Naive thymus-derived CD4-positive, alpha-beta T cell (primary cell): ENCODE measurements around the gene EYS. TPM values are rescaled to one million over a fixed set of nuclear protein-coding genes. Genes with fewer than 3 reads are reported as not detected.

Source experiments
- ATAC-seq: fragments of 150-1000 bp; cut with Tn5 transposase; 2 replicates; pipeline ENCODE4 v1.10.0; 2021; ENCODE audit warnings: mild to moderate bottlenecking, moderate library complexity
- CTCF ChIA-PET: fragments of 350-600 bp; sonication (Branson Sonifier 250); formaldehyde crosslinking; loops from one replicate; lab custom pipeline; 2021; ENCODE audit warnings: antibody characterized with exemption; lab: Charles Lee
- POLR2A ChIA-PET: fragments of 350-600 bp; sonication (Branson Sonifier 250); formaldehyde crosslinking; loops from one replicate; lab custom pipeline; 2021; ENCODE audit warnings: antibody characterized with exemption, inconsistent platforms; lab: Charles Lee
- DNase-seq, 9 donors: peaks; one replicate each; pipeline versions ENCODE4 v3.0.0 to v3.0.0-alpha.2; 2020 to 2022; ENCODE audit warnings: mixed read lengths in 1 of 9
- H3K27ac ChIP-seq: one replicate; pipeline ENCODE4 v1.7.0; 2013; ENCODE audit warnings: mild to moderate bottlenecking, low read depth, low read length, moderate library complexity
- H3K27me3 ChIP-seq, 2 donors: one replicate each; pipeline ENCODE4 v1.7.0; 2013; ENCODE audit warnings: low read length in 2 of 2, mild to moderate bottlenecking in 2 of 2, moderate library complexity in 2 of 2; ENCODE audit not compliant: control insufficient read depth in 2 of 2, insufficient read depth in 2 of 2
- H3K36me3 ChIP-seq, 3 experiments: 1 replicate in 2 of 3; 2 replicates in 1 of 3; pipeline ENCODE4 v1.7.0; 2013; ENCODE audit warnings: low read length in 3 of 3, mild to moderate bottlenecking in 3 of 3, moderate library complexity in 1 of 3; ENCODE audit not compliant: insufficient read depth in 3 of 3, control insufficient read depth in 2 of 3
- H3K4me1 ChIP-seq, 2 donors: one replicate each; pipeline ENCODE4 v1.7.0; 2013; ENCODE audit warnings: low read length in 2 of 2, mild to moderate bottlenecking in 2 of 2, moderate library complexity in 1 of 2; ENCODE audit not compliant: control insufficient read depth in 2 of 2, insufficient read depth in 2 of 2
- H3K4me3 ChIP-seq: 2 replicates; pipeline ENCODE4 v1.7.0; 2013; ENCODE audit warnings: mild to moderate bottlenecking, low read length
- H3K9me3 ChIP-seq, 3 experiments: 1 replicate in 2 of 3; 2 replicates in 1 of 3; pipeline ENCODE4 v1.7.0; 2013; ENCODE audit warnings: low read length in 3 of 3; ENCODE audit not compliant: control insufficient read depth in 2 of 3
- H3K27ac Mint-ChIP-seq, 9 donors: one replicate each; pipeline ENCODE4 v1.8.0; 2020 to 2022; ENCODE audit warnings: mixed read lengths in 9 of 9, mild to moderate bottlenecking in 8 of 9, moderate library complexity in 5 of 9, inconsistent platforms in 2 of 9
- H3K27me3 Mint-ChIP-seq, 5 donors: one replicate each; pipeline ENCODE4 v1.8.0; 2021 to 2022; ENCODE audit warnings: mixed read lengths in 5 of 5, mild to moderate bottlenecking in 1 of 5
- H3K36me3 Mint-ChIP-seq, 5 donors: one replicate each; pipeline ENCODE4 v1.8.0; 2020 to 2022; ENCODE audit warnings: mixed read lengths in 5 of 5, mild to moderate bottlenecking in 3 of 5, inconsistent platforms in 1 of 5
- H3K4me1 Mint-ChIP-seq, 7 donors: one replicate each; pipeline ENCODE4 v1.8.0; 2020 to 2022; ENCODE audit warnings: mixed read lengths in 7 of 7, mild to moderate bottlenecking in 3 of 7, inconsistent platforms in 1 of 7
- H3K4me3 Mint-ChIP-seq, 10 donors: one replicate each; pipeline ENCODE4 v1.8.0; 2020 to 2022; ENCODE audit warnings: mild to moderate bottlenecking in 10 of 10, mixed read lengths in 10 of 10, moderate library complexity in 6 of 10, inconsistent platforms in 2 of 10
- H3K9me3 Mint-ChIP-seq, 11 donors: one replicate each; pipeline ENCODE4 v1.8.0; 2020 to 2022; ENCODE audit warnings: mixed read lengths in 11 of 11, mild to moderate bottlenecking in 4 of 11, inconsistent platforms in 1 of 11, moderate library complexity in 1 of 11
- intact Hi-C, 2 donors: fragments of 100-400 bp; cut with micrococcal nuclease; formaldehyde crosslinking; loops; one replicate each; pipeline ENCODE4 v1.15.1; 2023
- polyA plus RNA-seq, 2 donors: library from polyadenylated mRNA; unstranded; fragments of 300-500 nt; fragmentation: Illumina TruSeq; gene quantifications; one replicate each; pipeline ENCODE4 v1.2.3, GENCODE V29; 2021
- total RNA-seq, 6 experiments: library from RNA in 5 of 6; stranded (reverse) in 5 of 6; gene quantifications; 1 replicate in 5 of 6; 2 replicates in 1 of 6; pipeline ENCODE4 v1.2.3 and lab custom pipeline; 2021 to 2026

Gene EYS
- total and polyA plus RNA-seq, 7 experiments from 2014 or later = 0.07 to 0.21 (median 0.13) TPM; not detected in 4

GRCh38 chr6:65709099-65709830 lies 2.2 kb upstream of the EYS start:
- DNase-seq (no peak), ATAC-seq (no peak)
- no peaks in the 10 kb centered on the region for H3K9me3 ChIP-seq
- H3K4me1 Mint-ChIP-seq = no peaks in the 10 kb centered on the region
- no peaks in the 10 kb centered on the region for H3K27me3 ChIP-seq
- no peaks in the 10 kb centered on the region for H3K36me3 Mint-ChIP-seq
- no peak overlapping the region for H3K4me3 Mint-ChIP-seq
- POLR2A ChIA-PET = no interaction called here
- H3K9me3 Mint-ChIP-seq = peaks cover 0 to 25% (median 8%) of the 10 kb centered on the region in 11 donors
- H3K27ac Mint-ChIP-seq = no peak overlapping the region
- H3K4me3 ChIP-seq = no peak overlapping the region
- no peak overlapping the region for H3K27ac ChIP-seq
- no peaks in the 10 kb centered on the region for H3K4me1 ChIP-seq
- CTCF ChIA-PET = no interaction called here
- no peaks in the 10 kb centered on the region for H3K27me3 Mint-ChIP-seq
- intact Hi-C loops = no loop called here
- no peaks in the 10 kb centered on the region for H3K36me3 ChIP-seq

- DNase-seq (no peak), ATAC-seq (no peak)
- intact Hi-C loops = no loop called here
- H3K9me3 ChIP-seq = no peaks in the 10 kb centered on the region
- no peak overlapping the region for H3K4me3 Mint-ChIP-seq
- H3K27me3 Mint-ChIP-seq = no peaks in the 10 kb centered on the region
- no peaks in the 10 kb centered on the region for H3K36me3 ChIP-seq
- H3K9me3 Mint-ChIP-seq = peaks cover 0 to 15% (median 7%) of the 10 kb centered on the region in 11 donors
- no peaks in the 10 kb centered on the region for H3K36me3 Mint-ChIP-seq
- H3K27me3 ChIP-seq = no peaks in the 10 kb centered on the region
- no peaks in the 10 kb centered on the region for H3K4me1 ChIP-seq
- no peak overlapping the region for H3K27ac ChIP-seq
- H3K4me3 ChIP-seq = no peak overlapping the region
- no peak overlapping the region for H3K27ac Mint-ChIP-seq
- ChIA-PET POLR2A (no interaction called here), CTCF (no interaction called here)
- no peaks in the 10 kb centered on the region for H3K4me1 Mint-ChIP-seq
These were observed 1.1 kb upstream of the EYS start for GRCh38 chr6:65708162-65708561.

DNA sequence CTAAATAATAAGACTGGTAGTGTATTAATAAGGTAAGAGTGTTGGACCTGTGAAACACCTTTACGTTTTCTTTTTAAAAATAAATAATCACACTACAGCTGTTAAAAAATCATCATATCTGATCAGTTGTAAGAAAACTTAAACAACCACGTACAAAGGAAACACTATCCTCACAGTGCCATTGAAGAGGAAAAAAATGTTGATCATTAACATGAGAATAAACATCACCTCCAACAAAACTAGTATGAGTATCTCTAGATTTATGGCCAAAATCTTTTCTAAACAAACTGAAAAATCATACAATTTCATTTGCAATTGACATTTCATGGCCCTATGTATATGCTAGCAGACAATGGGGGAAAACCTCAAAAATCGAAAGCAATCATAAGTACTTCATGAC lies 590 bp downstream of the EYS start:
- Mint-ChIP-seq H3K27me3 (no peaks in the 10 kb centered on the region), H3K9me3 (peaks cover 0 to 13% (median 6%) of the 10 kb centered on the region in 11 donors), H3K27ac (no peak overlapping the region), H3K4me1 (no peaks in the 10 kb centered on the region), H3K4me3 (no peak overlapping the region), H3K36me3 (no peaks in the 10 kb centered on the region)
- Histone ChIP-seq H3K9me3 (no peaks in the 10 kb centered on the region), H3K4me1 (no peaks in the 10 kb centered on the region), H3K36me3 (no peaks in the 10 kb centered on the region), H3K27ac (no peak overlapping the region), H3K27me3 (no peaks in the 10 kb centered on the region), H3K4me3 (no peak overlapping the region)
- ATAC-seq (no peak), DNase-seq (no peak)
- CTCF ChIA-PET = no interaction called here
- intact Hi-C loops = no loop called here
- POLR2A ChIA-PET = no interaction called here

DNA sequence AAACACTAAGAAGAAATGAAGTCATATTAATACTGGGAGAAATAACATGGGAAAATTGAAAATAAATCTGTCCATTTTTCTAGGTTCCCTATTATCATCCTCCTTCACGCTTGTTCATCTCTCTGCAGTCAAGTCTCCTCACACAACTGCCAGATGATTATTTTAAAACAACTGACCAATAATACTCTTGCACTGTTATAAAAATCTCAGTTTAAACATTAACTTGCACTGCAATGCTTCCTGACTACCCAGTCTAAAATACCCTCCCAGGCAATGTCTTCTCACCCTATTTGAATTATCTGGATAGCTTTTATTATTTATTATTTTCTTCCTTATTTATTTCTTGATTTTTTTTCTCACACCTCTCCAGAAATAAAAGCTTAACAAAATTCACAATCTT lies 5.7 kb downstream of the EYS start:
- ChIA-PET POLR2A (no interaction called here), CTCF (no interaction called here)
- Histone ChIP-seq H3K4me3 (no peak overlapping the region), H3K9me3 (no peaks in the 10 kb centered on the region), H3K36me3 (no peaks in the 10 kb centered on the region), H3K27me3 (no peaks in the 10 kb centered on the region), H3K27ac (no peak overlapping the region), H3K4me1 (no peaks in the 10 kb centered on the region)
- DNase-seq (no peak), ATAC-seq (no peak)
- intact Hi-C loops = no loop called here
- H3K27ac Mint-ChIP-seq = no peak overlapping the region
- H3K4me1 Mint-ChIP-seq = no peaks in the 10 kb centered on the region
- peaks cover 0 to 6% (median 2%) of the 10 kb centered on the region in 11 donors for H3K9me3 Mint-ChIP-seq
- no peaks in the 10 kb centered on the region for H3K27me3 Mint-ChIP-seq
- H3K36me3 Mint-ChIP-seq = no peaks in the 10 kb centered on the region
- no peak overlapping the region for H3K4me3 Mint-ChIP-seq

- Histone ChIP-seq H3K4me3 (no peak overlapping the region), H3K9me3 (no peaks in the 10 kb centered on the region), H3K27ac (no peak overlapping the region), H3K4me1 (no peaks in the 10 kb centered on the region), H3K27me3 (no peaks in the 10 kb centered on the region), H3K36me3 (no peaks in the 10 kb centered on the region)
- Mint-ChIP-seq H3K9me3 (peaks cover 0 to 6% (median 2%) of the 10 kb centered on the region in 11 donors), H3K27ac (no peak overlapping the region), H3K36me3 (no peaks in the 10 kb centered on the region), H3K27me3 (no peaks in the 10 kb centered on the region), H3K4me1 (no peaks in the 10 kb centered on the region), H3K4me3 (no peak overlapping the region)
- ATAC-seq (no peak), DNase-seq (no peak)
- intact Hi-C loops = no loop called here
- CTCF ChIA-PET = no interaction called here
- POLR2A ChIA-PET = no interaction called here
These were observed 6.5 kb downstream of the EYS start for GRCh38 chr6:65700561-65700960.

DNA sequence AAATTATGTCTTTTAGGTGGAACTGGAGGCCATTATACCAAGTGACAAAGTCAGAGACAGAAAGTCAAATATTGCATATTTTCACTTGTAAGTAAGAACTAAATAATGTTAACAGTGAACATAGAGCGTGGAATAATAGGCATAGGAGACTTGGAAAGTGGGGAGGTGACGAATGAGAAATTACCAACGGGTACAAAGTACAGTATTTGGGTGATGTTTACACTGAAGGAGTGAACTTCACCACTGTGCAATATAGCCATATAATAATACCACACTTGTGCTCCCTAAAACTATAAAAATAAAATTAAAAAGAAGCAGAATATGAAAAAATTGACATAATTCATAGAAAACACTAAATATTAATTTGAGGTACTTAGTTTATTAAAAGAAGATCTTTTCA lies 14.9 kb downstream of the EYS start:
- no peaks in the 10 kb centered on the region for H3K27me3 ChIP-seq
- no peaks in the 10 kb centered on the region for H3K36me3 ChIP-seq
- H3K27ac ChIP-seq = no peak overlapping the region
- Mint-ChIP-seq H3K4me1 (no peaks in the 10 kb centered on the region), H3K9me3 (peaks cover 0 to 24% (median 8%) of the 10 kb centered on the region in 11 donors), H3K4me3 (no peak overlapping the region), H3K27me3 (no peaks in the 10 kb centered on the region), H3K36me3 (no peaks in the 10 kb centered on the region), H3K27ac (no peak overlapping the region)
- ATAC-seq (no peak), DNase-seq (no peak)
- no peaks in the 10 kb centered on the region for H3K9me3 ChIP-seq
- POLR2A ChIA-PET = no interaction called here
- intact Hi-C loops = no loop called here
- CTCF ChIA-PET = no interaction called here
- no peak overlapping the region for H3K4me3 ChIP-seq
- H3K4me1 ChIP-seq = no peaks in the 10 kb centered on the region

GRCh38 chr6:65680232-65680631 lies 26.8 kb downstream of the EYS start:
- ChIA-PET POLR2A (no interaction called here), CTCF (no interaction called here)
- Mint-ChIP-seq H3K4me3 (no peak overlapping the region), H3K27ac (no peak overlapping the region), H3K4me1 (no peaks in the 10 kb centered on the region), H3K27me3 (no peaks in the 10 kb centered on the region), H3K9me3 (peaks cover 1 to 24% (median 5%) of the 10 kb centered on the region in 11 donors), H3K36me3 (peaks cover 0 to 3% (median 0%) of the 10 kb centered on the region in 5 donors)
- Histone ChIP-seq H3K27me3 (no peaks in the 10 kb centered on the region), H3K36me3 (no peaks in the 10 kb centered on the region), H3K9me3 (no peaks in the 10 kb centered on the region), H3K27ac (no peak overlapping the region), H3K4me3 (no peak overlapping the region), H3K4me1 (no peaks in the 10 kb centered on the region)
- ATAC-seq (no peak), DNase-seq (no peak)
- intact Hi-C loops = no loop called here
